Liver (tissue), 3 donors: ENCODE measurements around the gene KCNMA1.

ENCODE experiments used
- FOXA2 ChIP-seq: IDR thresholded peaks from 2 replicates; pipeline ENCODE4 v1.6.1; 2016; ENCODE audit warnings: antibody characterized with exemption
- GABPA ChIP-seq, 2 donors: IDR thresholded peaks in 1 of 2; conservative IDR thresholded peaks in 1 of 2; 2 replicates each; pipeline ENCODE4 v1.6.1; 2016; ENCODE audit warnings: antibody characterized with exemption in 2 of 2, mild to moderate bottlenecking in 1 of 2, moderate library complexity in 1 of 2
- HNF4G ChIP-seq: IDR thresholded peaks from 2 replicates; pipeline ENCODE4 v1.6.1; 2016; ENCODE audit warnings: antibody characterized with exemption
- JUND ChIP-seq, 2 donors: IDR thresholded peaks; 2 replicates each; pipeline ENCODE4 v1.6.1; 2016; ENCODE audit warnings: antibody characterized with exemption in 2 of 2
- MAX ChIP-seq: IDR thresholded peaks from 2 replicates; pipeline ENCODE4 v1.6.1; 2016; ENCODE audit warnings: antibody characterized with exemption
- RAD21 ChIP-seq, 2 donors: IDR thresholded peaks; 2 replicates each; pipeline ENCODE4 v1.6.1; 2016; ENCODE audit warnings: antibody characterized with exemption in 2 of 2, mild to moderate bottlenecking in 2 of 2
- RXRA ChIP-seq, 2 donors: IDR thresholded peaks; 2 replicates each; pipeline ENCODE4 v1.6.1; 2017 to 2018; ENCODE audit warnings: antibody characterized with exemption in 2 of 2, mild to moderate bottlenecking in 1 of 2
- TAF1 ChIP-seq: conservative IDR thresholded peaks from 2 replicates; pipeline ENCODE4 v1.6.1; 2016; ENCODE audit warnings: antibody characterized with exemption, mild to moderate bottlenecking
- YY1 ChIP-seq: IDR thresholded peaks from 2 replicates; pipeline ENCODE4 v1.6.1; 2016; ENCODE audit warnings: antibody characterized with exemption, mild to moderate bottlenecking
- TF ChIP-seq, protein P1 (sequence below): fragments of 150-350 bp; IDR thresholded peaks from 2 replicates; pipeline ENCODE4 v1.5.1; 2017; ENCODE audit warnings: improper control_type of control experiment, low read depth, low read length; ENCODE audit not compliant: missing input control
- TF ChIP-seq, protein P2 (sequence below): IDR thresholded peaks from 2 replicates; pipeline ENCODE4 v1.6.1; 2016; ENCODE audit warnings: antibody characterized with exemption
- TF ChIP-seq, protein P3 (sequence below): IDR thresholded peaks from 2 replicates; pipeline ENCODE4 v1.6.1; 2016; ENCODE audit warnings: antibody characterized with exemption
- donor health status: healthy.
- donor health status: healthy.

DNA sequence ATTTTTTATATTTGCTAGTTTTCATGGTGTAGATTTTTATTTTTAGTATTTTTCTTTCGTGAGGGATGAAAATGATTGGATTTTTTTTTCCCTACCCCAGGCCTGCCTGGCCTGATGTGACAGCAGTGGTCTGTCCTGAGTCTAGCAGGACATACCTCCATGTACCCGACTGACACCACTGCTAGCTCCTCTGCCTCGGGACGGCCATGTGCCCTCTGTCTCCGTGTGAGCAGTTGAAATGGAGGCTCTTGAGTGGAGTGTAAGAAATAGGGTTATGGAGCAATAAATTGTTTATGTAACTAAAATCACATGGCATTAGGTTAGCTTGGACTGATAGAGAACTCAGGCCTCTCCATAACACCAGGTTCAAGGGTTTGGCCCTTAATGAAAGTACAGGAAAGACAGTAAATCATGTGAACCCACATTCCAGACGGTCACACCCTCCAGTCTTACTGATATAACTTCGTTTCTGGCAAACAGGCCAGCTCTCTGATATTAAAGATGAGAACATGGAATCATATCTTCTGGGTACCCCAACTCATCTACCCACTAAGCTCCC, 734.1 kb downstream of the KCNMA1 start:
- TF ChIP-seq, protein P1, sequence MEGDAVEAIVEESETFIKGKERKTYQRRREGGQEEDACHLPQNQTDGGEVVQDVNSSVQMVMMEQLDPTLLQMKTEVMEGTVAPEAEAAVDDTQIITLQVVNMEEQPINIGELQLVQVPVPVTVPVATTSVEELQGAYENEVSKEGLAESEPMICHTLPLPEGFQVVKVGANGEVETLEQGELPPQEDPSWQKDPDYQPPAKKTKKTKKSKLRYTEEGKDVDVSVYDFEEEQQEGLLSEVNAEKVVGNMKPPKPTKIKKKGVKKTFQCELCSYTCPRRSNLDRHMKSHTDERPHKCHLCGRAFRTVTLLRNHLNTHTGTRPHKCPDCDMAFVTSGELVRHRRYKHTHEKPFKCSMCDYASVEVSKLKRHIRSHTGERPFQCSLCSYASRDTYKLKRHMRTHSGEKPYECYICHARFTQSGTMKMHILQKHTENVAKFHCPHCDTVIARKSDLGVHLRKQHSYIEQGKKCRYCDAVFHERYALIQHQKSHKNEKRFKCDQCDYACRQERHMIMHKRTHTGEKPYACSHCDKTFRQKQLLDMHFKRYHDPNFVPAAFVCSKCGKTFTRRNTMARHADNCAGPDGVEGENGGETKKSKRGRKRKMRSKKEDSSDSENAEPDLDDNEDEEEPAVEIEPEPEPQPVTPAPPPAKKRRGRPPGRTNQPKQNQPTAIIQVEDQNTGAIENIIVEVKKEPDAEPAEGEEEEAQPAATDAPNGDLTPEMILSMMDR = no peak
- no peak for TF ChIP-seq RAD21 (IDR thresholded peaks at IDR 0.05)
- no peak for TF ChIP-seq JUND (IDR thresholded peaks at IDR 0.05)
- no peak for TF ChIP-seq FOXA2
- no peak for TF ChIP-seq HNF4G
- TF ChIP-seq YY1 = no peak
- no peak for TF ChIP-seq RXRA (IDR thresholded peaks at IDR 0.05)
- no peak for TF ChIP-seq TAF1
- no peak for TF ChIP-seq MAX
- no peak for TF ChIP-seq GABPA (IDR thresholded peaks at IDR 0.05 in 1 of 2, conservative IDR thresholded peaks at IDR 0.05 in 1 of 2)
- TF ChIP-seq, protein P2, sequence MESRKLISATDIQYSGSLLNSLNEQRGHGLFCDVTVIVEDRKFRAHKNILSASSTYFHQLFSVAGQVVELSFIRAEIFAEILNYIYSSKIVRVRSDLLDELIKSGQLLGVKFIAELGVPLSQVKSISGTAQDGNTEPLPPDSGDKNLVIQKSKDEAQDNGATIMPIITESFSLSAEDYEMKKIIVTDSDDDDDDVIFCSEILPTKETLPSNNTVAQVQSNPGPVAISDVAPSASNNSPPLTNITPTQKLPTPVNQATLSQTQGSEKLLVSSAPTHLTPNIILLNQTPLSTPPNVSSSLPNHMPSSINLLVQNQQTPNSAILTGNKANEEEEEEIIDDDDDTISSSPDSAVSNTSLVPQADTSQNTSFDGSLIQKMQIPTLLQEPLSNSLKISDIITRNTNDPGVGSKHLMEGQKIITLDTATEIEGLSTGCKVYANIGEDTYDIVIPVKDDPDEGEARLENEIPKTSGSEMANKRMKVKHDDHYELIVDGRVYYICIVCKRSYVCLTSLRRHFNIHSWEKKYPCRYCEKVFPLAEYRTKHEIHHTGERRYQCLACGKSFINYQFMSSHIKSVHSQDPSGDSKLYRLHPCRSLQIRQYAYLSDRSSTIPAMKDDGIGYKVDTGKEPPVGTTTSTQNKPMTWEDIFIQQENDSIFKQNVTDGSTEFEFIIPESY = no peak
- TF ChIP-seq, protein P3, sequence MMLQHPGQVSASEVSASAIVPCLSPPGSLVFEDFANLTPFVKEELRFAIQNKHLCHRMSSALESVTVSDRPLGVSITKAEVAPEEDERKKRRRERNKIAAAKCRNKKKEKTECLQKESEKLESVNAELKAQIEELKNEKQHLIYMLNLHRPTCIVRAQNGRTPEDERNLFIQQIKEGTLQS = no peak
